Measurements from ENCODE around the gene TULP4.

TULP4 gene

GRCh38 chr6:158270389-158271127, 41.7 kb upstream of the TULP4 start:
- DNase-seq (ENCODE audit: low read depth): no peak
- no peak overlapping the region for H3K4me3 ChIP-seq (ENCODE audit: low read depth, low read length)
- TF ChIP-seq, protein P1, sequence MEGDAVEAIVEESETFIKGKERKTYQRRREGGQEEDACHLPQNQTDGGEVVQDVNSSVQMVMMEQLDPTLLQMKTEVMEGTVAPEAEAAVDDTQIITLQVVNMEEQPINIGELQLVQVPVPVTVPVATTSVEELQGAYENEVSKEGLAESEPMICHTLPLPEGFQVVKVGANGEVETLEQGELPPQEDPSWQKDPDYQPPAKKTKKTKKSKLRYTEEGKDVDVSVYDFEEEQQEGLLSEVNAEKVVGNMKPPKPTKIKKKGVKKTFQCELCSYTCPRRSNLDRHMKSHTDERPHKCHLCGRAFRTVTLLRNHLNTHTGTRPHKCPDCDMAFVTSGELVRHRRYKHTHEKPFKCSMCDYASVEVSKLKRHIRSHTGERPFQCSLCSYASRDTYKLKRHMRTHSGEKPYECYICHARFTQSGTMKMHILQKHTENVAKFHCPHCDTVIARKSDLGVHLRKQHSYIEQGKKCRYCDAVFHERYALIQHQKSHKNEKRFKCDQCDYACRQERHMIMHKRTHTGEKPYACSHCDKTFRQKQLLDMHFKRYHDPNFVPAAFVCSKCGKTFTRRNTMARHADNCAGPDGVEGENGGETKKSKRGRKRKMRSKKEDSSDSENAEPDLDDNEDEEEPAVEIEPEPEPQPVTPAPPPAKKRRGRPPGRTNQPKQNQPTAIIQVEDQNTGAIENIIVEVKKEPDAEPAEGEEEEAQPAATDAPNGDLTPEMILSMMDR (IDR thresholded peaks at IDR 0.05; ENCODE audit: control insufficient read depth, extremely low read depth, insufficient read depth): no peak

GRCh38 chr6:158272324-158272723, 39.9 kb upstream of the TULP4 start:
- TF ChIP-seq, protein P1 (IDR thresholded peaks at IDR 0.05; ENCODE audit: control insufficient read depth, extremely low read depth, insufficient read depth): no peak

DNA sequence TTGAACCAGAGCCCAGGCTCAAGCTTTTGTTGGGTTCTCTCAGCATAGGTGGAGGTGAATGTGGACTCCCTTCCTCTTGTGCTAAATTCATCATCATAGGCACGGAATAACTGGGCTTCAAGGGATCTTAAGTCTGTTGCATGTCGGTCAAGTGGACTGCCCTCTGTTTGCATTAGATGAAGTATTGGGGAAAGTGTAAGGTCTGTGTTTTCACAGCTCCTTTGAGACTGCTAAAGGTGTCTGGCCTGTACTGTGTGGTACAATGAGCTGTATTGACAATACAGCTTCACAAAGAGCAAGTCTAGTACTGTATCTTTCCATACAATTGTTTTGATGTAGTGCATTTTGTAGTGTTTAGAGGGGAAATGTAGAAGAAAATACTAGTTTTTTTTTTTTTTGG, 34.3 kb upstream of the TULP4 start:
- no peak for DNase-seq (ENCODE audit: low read depth)
- TF ChIP-seq, protein P1 (IDR thresholded peaks at IDR 0.05; ENCODE audit: control insufficient read depth, extremely low read depth, insufficient read depth): no peak
- no peak overlapping the region for H3K4me3 ChIP-seq (ENCODE audit: low read depth, low read length)

More at GRCh38 chr6:158272324-158272723, 39.9 kb upstream of the TULP4 start:
- no peak overlapping the region for H3K4me3 ChIP-seq (ENCODE audit: low read depth, low read length)
- DNase-seq (ENCODE audit: low read depth): no peak

DNA sequence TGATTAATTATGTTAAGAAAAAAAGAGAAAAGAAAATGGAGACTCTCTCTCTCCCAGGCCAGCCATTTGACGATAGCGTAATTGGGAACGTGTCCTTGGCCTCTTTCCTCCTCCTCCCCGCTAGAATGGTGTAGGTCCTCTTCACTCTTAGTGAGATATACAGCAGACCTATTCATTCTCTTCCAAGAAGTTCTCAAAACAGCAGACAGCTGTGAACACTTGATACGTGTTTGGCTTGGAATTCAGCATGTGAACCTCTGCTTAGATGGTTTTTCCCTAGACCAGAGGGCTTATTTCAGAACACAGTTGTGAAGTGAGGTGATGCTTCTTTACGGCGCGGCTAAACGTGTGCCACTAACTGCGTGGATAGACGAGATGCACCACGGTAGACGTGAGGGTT, 32.6 kb upstream of the TULP4 start:
- TF ChIP-seq, protein P1 (IDR thresholded peaks at IDR 0.05; ENCODE audit: control insufficient read depth, extremely low read depth, insufficient read depth): no peak
- DNase-seq (ENCODE audit: low read depth): no peak
- H3K4me3 ChIP-seq (ENCODE audit: low read depth, low read length): no peak overlapping the region

- TF ChIP-seq, protein P1 (IDR thresholded peaks at IDR 0.05; ENCODE audit: control insufficient read depth, extremely low read depth, insufficient read depth): no peak
- no peak for DNase-seq (ENCODE audit: low read depth)
- H3K4me3 ChIP-seq (ENCODE audit: low read depth, low read length): no peak overlapping the region
Measured at GRCh38 chr6:158283304-158283980, 28.8 kb upstream of the TULP4 start.

DNA sequence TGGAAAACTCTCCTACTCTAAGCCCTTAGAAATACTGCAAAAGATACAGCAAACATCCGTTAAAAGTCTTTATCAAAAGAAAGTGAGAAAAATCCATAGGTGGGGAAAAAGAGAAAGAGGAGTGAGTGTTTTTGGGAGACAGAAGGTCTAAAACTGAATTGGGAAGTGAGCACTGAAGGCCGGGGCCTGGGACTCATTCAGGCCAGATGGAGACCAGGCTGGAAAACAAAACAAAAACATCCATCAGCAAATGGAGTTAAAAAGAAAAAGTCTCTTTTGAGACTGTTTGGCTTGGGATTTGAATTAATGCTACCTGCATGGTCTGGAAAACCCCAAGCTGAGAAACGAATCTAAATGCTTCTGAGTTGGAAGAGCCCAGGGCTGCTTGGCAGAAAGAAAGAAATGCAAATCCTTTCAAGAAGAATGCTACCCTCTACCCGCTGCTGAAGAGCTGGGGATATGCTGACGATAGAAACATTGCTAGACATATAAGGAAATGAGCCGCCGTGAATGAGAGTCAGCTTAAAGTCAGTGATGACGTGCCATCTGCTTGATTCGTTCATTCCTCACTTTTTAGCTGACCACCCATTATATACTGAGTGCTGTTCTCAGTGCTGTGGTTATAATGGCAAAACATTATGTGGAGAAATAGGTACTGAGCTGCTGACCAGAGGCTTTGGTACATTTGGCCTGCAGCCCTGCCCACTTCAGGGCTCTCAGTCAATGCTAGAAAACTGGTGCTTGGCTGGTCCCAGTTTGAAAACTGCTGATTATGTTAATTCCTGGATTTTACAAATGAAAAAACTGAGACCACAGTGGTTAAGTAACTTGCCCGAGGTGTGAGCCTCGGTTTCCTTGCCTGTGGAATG, 28.0 kb upstream of the TULP4 start:
- no peak for DNase-seq (ENCODE audit: low read depth)
- TF ChIP-seq, protein P1 (IDR thresholded peaks at IDR 0.05; ENCODE audit: control insufficient read depth, extremely low read depth, insufficient read depth): no peak
- no peak overlapping the region for H3K4me3 ChIP-seq (ENCODE audit: low read depth, low read length)
